ENCODE measurements around the gene RNF151. TPM values are rescaled to one million over a fixed set of nuclear protein-coding genes. Genes with fewer than 3 reads are reported as not detected.

RNF151 gene
- total and polyA plus RNA-seq, 10 donors: 0.16 to 0.26 (median 0.17) TPM; not detected in 7

DNA sequence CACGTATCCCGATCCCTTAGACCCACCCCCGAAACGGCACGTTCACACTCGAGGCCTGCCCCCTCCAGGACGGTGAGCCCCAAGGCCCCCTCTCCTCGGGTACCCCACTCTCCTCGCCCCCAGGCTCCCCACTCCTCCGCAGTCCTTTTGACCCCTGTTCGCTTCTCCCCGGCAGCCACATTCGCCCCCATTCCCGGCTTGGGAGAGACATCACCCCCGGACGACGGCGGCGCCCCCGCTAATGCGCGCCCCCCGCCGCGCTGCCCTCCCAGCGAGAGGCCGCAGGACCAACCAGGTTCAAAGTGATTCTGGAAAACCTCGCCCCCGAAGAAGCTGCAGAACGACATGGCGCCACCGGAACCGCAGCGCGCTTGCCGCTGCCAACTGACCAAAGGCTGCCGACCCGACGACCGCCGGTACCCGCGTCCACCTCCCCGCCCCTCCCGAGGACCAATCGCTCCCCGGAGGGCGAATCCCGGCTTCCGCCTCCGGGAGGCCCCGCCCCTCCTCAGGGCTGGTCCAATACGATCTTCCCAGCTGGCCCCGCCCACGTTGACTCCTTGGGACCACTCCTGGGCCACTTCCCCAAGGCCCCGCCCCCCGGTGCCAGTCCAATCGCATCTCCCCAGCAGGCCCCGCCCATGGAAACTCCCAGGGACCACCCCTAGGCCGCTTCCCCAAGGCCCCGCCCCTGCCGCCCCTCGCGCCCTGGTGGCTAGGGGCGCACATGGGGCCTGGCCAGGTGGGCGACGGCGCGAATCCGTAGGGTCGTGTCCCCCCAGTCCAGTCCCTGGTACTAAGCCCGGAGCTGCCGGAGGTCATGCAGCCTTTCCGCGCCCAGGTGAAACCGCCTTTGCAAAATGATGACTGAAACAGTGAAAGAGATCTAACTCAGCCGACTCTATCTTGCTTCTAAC, 23.6 kb upstream of the RNF151 start, which contains the start of gene MSRB1:
Gene MSRB1, minus strand, starts transcription at position 390 of the 917 bp plus-strand sequence. Its CDS starts 43 bp downstream, at position 347.
- peak; percentile 96 to 98 (median 98) for TF ChIP-seq POLR2AphosphoS5 (IDR thresholded peaks at IDR 0.05)
- TF ChIP-seq POLR2A (IDR thresholded peaks at IDR 0.05): peak; percentile 33 to 79 (median 79)
- peak in 2 of 11 experiments; percentile 27 to 45 for TF ChIP-seq CTCF (IDR thresholded peaks at IDR 0.05 in 8 of 11, conservative IDR thresholded peaks at IDR 0.05 in 3 of 11)
- peak within 1 kb of the TSS; percentile 61 to 94 (median 84) for H3K27ac ChIP-seq
- 0 to 2% (median 1%) methylated on average over 34 to 77 of the region's 77 CpGs for WGBS, 5 donors
- H3K4me3 ChIP-seq: peak within 1 kb of the TSS; percentile 64 to 93 (median 82)
- no peaks in the 10 kb centered on the region for H3K9me3 ChIP-seq
- peaks cover 11 to 57% (median 38%) of the 10 kb centered on the region in 6 donors for H3K4me1 ChIP-seq
- H3K36me3 ChIP-seq: peaks cover 0 to 33% (median 20%) of the 10 kb centered on the region in 6 donors
- DNase-seq: peak; percentile 99
- no peaks in the 10 kb centered on the region for H3K27me3 ChIP-seq (replicated peaks in 1 of 7)
- intact Hi-C loops (cut with DNase I; ENCODE audit: low total_unique reads): no loop called here

DNA sequence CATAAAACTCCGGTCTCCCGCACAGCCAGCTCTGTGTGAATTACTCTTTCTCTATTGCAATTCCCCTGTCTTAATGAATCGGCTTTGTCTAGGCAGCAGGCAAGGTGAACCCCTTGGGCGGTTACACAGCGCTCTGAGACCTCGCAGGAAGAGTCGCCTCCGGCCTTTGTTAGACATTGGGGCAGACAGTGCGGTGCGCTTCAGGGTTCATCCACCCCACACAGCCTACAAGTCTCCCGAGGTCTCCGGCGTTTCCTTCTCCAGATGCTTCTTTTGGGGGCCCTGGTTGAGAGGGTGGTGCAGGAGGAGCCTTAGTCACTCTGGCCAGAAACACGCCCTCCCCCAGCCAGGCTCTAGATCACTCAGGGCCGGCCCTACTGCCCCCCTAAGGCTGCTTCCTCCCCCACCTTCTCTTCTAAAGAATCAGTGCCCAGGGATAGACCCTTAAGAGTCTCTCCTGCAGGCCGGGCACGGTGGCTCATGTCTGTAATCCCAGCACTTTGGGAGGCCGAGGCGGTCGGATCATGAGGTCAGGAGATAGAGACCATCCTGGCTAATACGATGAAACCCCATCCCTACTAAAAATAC, 21.9 kb upstream of the RNF151 start:
- Histone ChIP-seq H3K36me3 (peaks cover 0 to 17% (median 9%) of the 10 kb centered on the region in 6 donors), H3K27ac (no peak overlapping the region), H3K9me3 (no peaks in the 10 kb centered on the region), H3K27me3 (replicated peaks in 1 of 7) (no peaks in the 10 kb centered on the region), H3K4me3 (no peak overlapping the region), H3K4me1 (peaks cover 11 to 41% (median 31%) of the 10 kb centered on the region in 6 donors)
- intact Hi-C loops (cut with DNase I; ENCODE audit: low total_unique reads): no loop called here
- WGBS, 5 donors: 89 to 96% (median 92%) methylated on average over 21 of the region's 21 CpGs
- TF ChIP-seq POLR2A (IDR thresholded peaks at IDR 0.05): no peak
- TF ChIP-seq CTCF (IDR thresholded peaks at IDR 0.05 in 8 of 11, conservative IDR thresholded peaks at IDR 0.05 in 3 of 11): no peak
- TF ChIP-seq POLR2AphosphoS5 (IDR thresholded peaks at IDR 0.05): no peak
- DNase-seq: peak; percentile 73

DNA sequence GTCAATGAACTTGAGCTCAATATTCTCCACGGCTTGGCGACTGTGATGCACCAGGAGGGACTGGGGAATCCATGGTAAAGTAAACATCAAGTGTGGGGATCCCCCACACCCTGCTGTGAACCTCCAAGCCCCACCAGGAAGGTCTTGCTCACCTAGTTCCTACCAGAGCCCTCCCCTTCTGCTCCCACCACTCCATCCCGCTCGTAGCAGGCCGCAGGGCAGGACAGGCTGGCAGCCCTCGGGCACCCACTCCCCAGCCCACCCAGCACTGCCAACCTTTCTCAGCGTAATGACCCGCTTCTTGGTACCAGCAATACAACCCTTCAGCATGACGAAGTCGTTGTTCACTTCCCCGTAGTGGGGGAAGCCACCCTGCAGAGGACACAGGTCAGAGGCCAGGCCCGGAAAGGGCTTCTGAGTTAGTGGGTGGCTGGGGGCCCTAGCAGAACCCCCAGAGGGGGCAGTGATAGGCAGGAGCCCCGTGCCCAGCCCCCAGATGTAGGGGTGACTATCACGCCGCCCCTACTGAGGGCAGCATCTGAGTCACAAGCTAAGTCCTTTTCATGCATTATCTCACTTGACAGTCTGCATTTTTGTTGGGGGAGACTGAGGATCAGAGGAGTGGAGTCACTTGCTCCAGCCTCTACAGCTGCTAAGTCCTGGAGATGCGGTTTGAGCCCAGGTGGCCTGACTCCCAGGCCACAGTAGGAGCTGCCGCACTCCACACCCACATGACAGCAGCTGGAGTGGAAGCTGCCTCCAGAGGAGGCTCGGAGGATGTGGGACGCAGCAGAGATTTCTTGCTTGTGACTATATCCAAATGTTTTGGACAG, 20.9 kb upstream of the RNF151 start:
- 83 to 91% (median 85%) methylated on average over 17 to 19 of the region's 19 CpGs for WGBS, 5 donors
- Histone ChIP-seq H3K27ac (no peak overlapping the region), H3K9me3 (no peaks in the 10 kb centered on the region), H3K36me3 (peaks cover 0 to 6% (median under 1%) of the 10 kb centered on the region in 6 donors), H3K4me1 (peaks cover 11 to 30% (median 24%) of the 10 kb centered on the region in 6 donors), H3K4me3 (no peak overlapping the region), H3K27me3 (replicated peaks in 1 of 7) (no peaks in the 10 kb centered on the region)
- peak; percentile 72 for DNase-seq
- intact Hi-C loops (cut with DNase I; ENCODE audit: low total_unique reads): no loop called here
- TF ChIP-seq POLR2A (IDR thresholded peaks at IDR 0.05): no peak
- no peak for TF ChIP-seq POLR2AphosphoS5 (IDR thresholded peaks at IDR 0.05)
- no peak for TF ChIP-seq CTCF (IDR thresholded peaks at IDR 0.05 in 8 of 11, conservative IDR thresholded peaks at IDR 0.05 in 3 of 11)

Data from spleen (tissue), 11 donors.